WTC11 (cell line): ENCODE data around the gene SEC24B.

Experiments used
- ATF1 ChIP-seq: sonication (generic); formaldehyde crosslinking; IDR thresholded peaks from 2 replicates; pipeline ENCODE4 v1.8.1; 2023; ENCODE audit warnings: mild to moderate bottlenecking, moderate library complexity, missing genetic modification reagents
- CREM ChIP-seq: sonication (generic); formaldehyde crosslinking; IDR thresholded peaks from 2 replicates; pipeline ENCODE4 v1.8.1; 2022; ENCODE audit warnings: mild to moderate bottlenecking, missing genetic modification reagents, moderate library complexity
- CTCF ChIP-seq: fragments of 200-600 bp; IDR thresholded peaks from 2 replicates; pipeline ENCODE4 v1.8.0; 2022; ENCODE audit warnings: antibody characterized with exemption
- ELF4 ChIP-seq: sonication (generic); formaldehyde crosslinking; IDR thresholded peaks from 2 replicates; pipeline ENCODE4 v1.8.1; 2022; ENCODE audit warnings: low read depth, mild to moderate bottlenecking, moderate library complexity, missing genetic modification reagents
- FOXK1 ChIP-seq: sonication (generic); formaldehyde crosslinking; IDR thresholded peaks from 2 replicates; pipeline ENCODE4 v1.8.0; 2022; ENCODE audit warnings: mild to moderate bottlenecking, moderate library complexity, missing genetic modification reagents
- HMGXB4 ChIP-seq: sonication (generic); formaldehyde crosslinking; IDR thresholded peaks from 2 replicates; pipeline ENCODE4 v1.8.1; 2023; ENCODE audit warnings: mild to moderate bottlenecking, moderate library complexity, missing genetic modification reagents
- JUN ChIP-seq: sonication (generic); formaldehyde crosslinking; IDR thresholded peaks from 2 replicates; pipeline ENCODE4 v1.8.0; 2023; ENCODE audit warnings: mild to moderate bottlenecking, missing genetic modification reagents
- MYBL2 ChIP-seq: sonication (generic); formaldehyde crosslinking; IDR thresholded peaks from 2 replicates; pipeline ENCODE4 v1.8.1; 2023; ENCODE audit warnings: mild to moderate bottlenecking, moderate library complexity, missing genetic modification reagents
- NFYB ChIP-seq: sonication (generic); formaldehyde crosslinking; conservative IDR thresholded peaks from 2 replicates; pipeline ENCODE4 v1.8.0; 2022; ENCODE audit warnings: low read depth, missing genetic modification reagents
- RELA ChIP-seq: sonication (generic); formaldehyde crosslinking; IDR thresholded peaks from 2 replicates; pipeline ENCODE4 v1.8.1; 2022; ENCODE audit warnings: missing genetic modification reagents, mild to moderate bottlenecking, borderline replicate concordance

GRCh38 chr4:109589605-109590004, 156.0 kb downstream of the SEC24B start:
- TF ChIP-seq NFYB, result no peak
- TF ChIP-seq CTCF, result no peak
- TF ChIP-seq FOXK1 (CRISPR knock-in tag), result no peak
- no peak for TF ChIP-seq RELA (CRISPR knock-in tag)
- no peak for TF ChIP-seq ATF1 (CRISPR knock-in tag)
- no peak for TF ChIP-seq ELF4 (CRISPR knock-in tag)
- TF ChIP-seq CREM (CRISPR knock-in tag), result no peak
- TF ChIP-seq HMGXB4 (CRISPR knock-in tag), result no peak
- no peak for TF ChIP-seq MYBL2 (CRISPR knock-in tag)
- TF ChIP-seq JUN (CRISPR knock-in tag), result no peak
